Measurements from ENCODE around the gene THSD7B. TPM values are rescaled to one million over a fixed set of nuclear protein-coding genes. Genes with fewer than 3 reads are reported as not detected.
"Not testable (repeated sequence)": the region's sequence is repeated elsewhere in the genome, so short reads cannot be mapped to it uniquely, and the experiment has no call there.

Gene THSD7B
- total RNA-seq, 1 donor from 2014 or later: not detected

DNA sequence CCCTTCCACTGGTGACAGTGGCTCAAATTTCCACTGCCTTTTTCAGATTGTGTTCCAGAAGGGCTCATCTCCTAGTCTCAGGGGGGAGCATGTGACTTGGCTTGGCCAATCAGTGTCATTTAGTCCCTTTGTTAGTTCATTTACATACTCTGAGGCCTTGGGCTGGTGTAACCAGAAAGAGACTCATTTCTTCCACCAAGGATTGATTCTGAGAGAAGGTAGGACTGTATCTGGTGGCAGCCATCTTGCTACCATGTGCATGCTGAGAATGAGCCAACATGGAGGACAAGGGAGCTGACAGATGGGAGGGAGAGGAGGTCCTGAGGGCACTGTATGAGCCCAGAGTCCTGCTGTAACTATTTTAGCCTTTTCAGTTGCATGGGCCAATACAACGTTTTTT is 191.7 kb downstream of the THSD7B start:
- no peaks in the 10 kb centered on the region for H3K27me3 ChIP-seq (ENCODE audit: control insufficient read depth, insufficient read depth, low read length)
- FAIRE-seq (no peak), DNase-seq (ENCODE audit: low read depth) (no peak)
- no peak for TF ChIP-seq CTCF (IDR thresholded peaks at IDR 0.05; ENCODE audit: insufficient read depth, low read length, severe bottlenecking)
- H3K36me3 ChIP-seq (ENCODE audit: control insufficient read depth, insufficient read depth, low read length): no peaks in the 10 kb centered on the region
- no peak overlapping the region for H3K4me3 ChIP-seq (ENCODE audit: low read depth, low read length)

GRCh38 chr2:136962105-136962725 is 196.9 kb downstream of the THSD7B start:
- Histone ChIP-seq H3K27me3 (ENCODE audit: control insufficient read depth, insufficient read depth, low read length) (no peaks in the 10 kb centered on the region), H3K4me3 (ENCODE audit: low read depth, low read length) (no peak overlapping the region)
- FAIRE-seq: no peak

DNA sequence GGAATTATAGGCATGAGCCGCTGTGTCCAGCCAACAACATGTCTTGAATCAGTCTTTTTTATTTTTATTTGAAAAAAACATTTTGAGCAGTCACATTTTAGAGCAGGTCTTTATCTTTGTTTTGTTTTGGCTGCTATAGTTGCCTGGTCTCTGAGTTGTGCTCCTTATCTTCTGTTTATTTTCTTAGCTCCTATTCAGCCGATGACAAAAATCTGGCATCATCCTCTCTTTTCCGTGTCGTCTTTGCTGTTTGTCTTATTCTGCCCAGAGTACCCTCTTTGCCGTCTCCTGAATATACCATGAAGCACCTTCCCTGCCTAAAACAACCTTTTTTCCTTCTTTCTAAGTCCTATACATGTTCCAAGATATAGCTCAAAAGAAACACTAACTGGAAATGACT is 201.1 kb downstream of the THSD7B start:
- DNase-seq (ENCODE audit: low read depth) (no peak), FAIRE-seq (no peak)
- Histone ChIP-seq H3K27me3 (ENCODE audit: control insufficient read depth, insufficient read depth, low read length) (no peaks in the 10 kb centered on the region), H3K36me3 (ENCODE audit: control insufficient read depth, insufficient read depth, low read length) (no peaks in the 10 kb centered on the region), H3K4me3 (ENCODE audit: low read depth, low read length) (no peak overlapping the region)
- no peak for TF ChIP-seq CTCF (IDR thresholded peaks at IDR 0.05; ENCODE audit: insufficient read depth, low read length, severe bottlenecking)

More at GRCh38 chr2:136962105-136962725, 196.9 kb downstream of the THSD7B start:
- DNase-seq (ENCODE audit: low read depth): no peak
- H3K36me3 ChIP-seq (ENCODE audit: control insufficient read depth, insufficient read depth, low read length): no peaks in the 10 kb centered on the region
- TF ChIP-seq CTCF (IDR thresholded peaks at IDR 0.05; ENCODE audit: insufficient read depth, low read length, severe bottlenecking): no peak

DNA sequence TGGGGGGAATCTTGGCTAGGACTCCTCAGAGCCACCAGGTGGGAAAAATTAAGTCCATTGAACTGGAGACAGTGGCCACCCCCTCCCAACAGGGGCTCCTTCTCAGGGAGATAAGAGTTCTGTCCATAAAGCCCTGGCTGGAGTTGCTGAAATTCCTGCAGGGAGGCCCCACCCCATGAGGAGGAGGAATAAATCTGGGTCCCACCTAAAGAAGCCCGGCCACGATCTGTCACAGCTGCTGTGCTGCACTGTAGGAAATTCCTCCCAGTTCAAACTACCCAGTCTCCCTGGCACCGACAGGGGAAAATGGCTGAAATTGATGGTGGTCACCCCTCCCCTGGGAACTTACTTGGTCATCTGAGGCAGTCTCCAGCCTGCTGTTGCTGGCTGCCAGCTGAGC is 215.0 kb downstream of the THSD7B start:
- no peak for DNase-seq (ENCODE audit: low read depth)
- no peak for TF ChIP-seq CTCF (IDR thresholded peaks at IDR 0.05; ENCODE audit: insufficient read depth, low read length, severe bottlenecking)
- Histone ChIP-seq H3K27me3 (ENCODE audit: control insufficient read depth, insufficient read depth, low read length) (no peaks in the 10 kb centered on the region), H3K36me3 (ENCODE audit: control insufficient read depth, insufficient read depth, low read length) (no peaks in the 10 kb centered on the region), H3K4me3 (ENCODE audit: low read depth, low read length) (no peak overlapping the region)
- no peak for FAIRE-seq

GRCh38 chr2:136981689-136982088 is 216.3 kb downstream of the THSD7B start:
- not testable (repeated sequence) for H3K4me3 ChIP-seq (ENCODE audit: low read depth, low read length); H3K36me3 ChIP-seq (ENCODE audit: control insufficient read depth, insufficient read depth, low read length); DNase-seq (ENCODE audit: low read depth); H3K27me3 ChIP-seq (ENCODE audit: control insufficient read depth, insufficient read depth, low read length)
- peak; percentile 97 for FAIRE-seq

DNA sequence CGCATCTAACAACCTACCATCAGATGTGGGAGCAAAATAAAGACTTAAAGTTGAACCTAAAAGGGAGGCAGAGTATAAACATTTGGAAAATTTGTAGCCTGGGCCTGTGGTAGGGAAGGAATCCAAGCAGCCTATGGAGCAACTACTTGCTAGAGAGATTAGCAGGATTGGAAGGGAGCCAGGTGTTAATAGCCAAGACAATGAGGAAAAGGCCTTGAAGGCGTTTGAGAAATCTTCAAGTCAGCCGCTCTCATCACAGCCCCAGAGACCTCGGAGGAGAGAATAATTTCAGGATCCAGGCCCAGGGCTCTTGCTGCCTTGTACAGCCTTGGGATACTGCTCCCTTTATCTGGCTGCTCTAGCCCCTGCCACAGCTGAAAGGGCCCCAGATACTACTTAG is 219.7 kb downstream of the THSD7B start:
- DNase-seq (ENCODE audit: low read depth) (peak; percentile 9), FAIRE-seq (no peak)
- Histone ChIP-seq H3K27me3 (ENCODE audit: control insufficient read depth, insufficient read depth, low read length) (no peaks in the 10 kb centered on the region), H3K36me3 (ENCODE audit: control insufficient read depth, insufficient read depth, low read length) (no peaks in the 10 kb centered on the region), H3K4me3 (ENCODE audit: low read depth, low read length) (no peak overlapping the region)
- TF ChIP-seq CTCF (IDR thresholded peaks at IDR 0.05; ENCODE audit: insufficient read depth, low read length, severe bottlenecking): no peak

All from bronchial epithelial cell (primary cell).